ENCODE results near the gene C1orf21. TPM values are rescaled to one million over a fixed set of nuclear protein-coding genes. Genes with fewer than 3 reads are reported as not detected.

C1orf21 gene
- total RNA-seq, 2 donors from 2014 or later, result 8.3 to 10.2 TPM

- TF ChIP-seq POLR2A (IDR thresholded peaks at IDR 0.05) (no peak), CTCF (IDR thresholded peaks at IDR 0.05) (no peak)
- H3K9me3 ChIP-seq, result no peaks in the 10 kb centered on the region
- H3K36me3 ChIP-seq (replicated peaks in 1 of 2; ENCODE audit: insufficient read depth in 1 of 2, low read depth in 2 of 2), result no peaks in the 10 kb centered on the region
- WGBS, 2 donors, result 81 to 95% methylated on average over 5 of the region's 5 CpGs
- intact Hi-C loops (cut with DNase I), result no loop called here
- no peak overlapping the region for H3K27ac ChIP-seq
- peaks cover 7% of the 10 kb centered on the region for H3K4me1 ChIP-seq
- H3K27me3 ChIP-seq, result no peaks in the 10 kb centered on the region
- H3K4me3 ChIP-seq, result no peak overlapping the region
- no peak for DNase-seq
- ATAC-seq, result no peak
Measured at GRCh38 chr1:184419350-184420161, 32.7 kb downstream of the C1orf21 start.

GRCh38 chr1:184422490-184423233 lies 35.8 kb downstream of the C1orf21 start:
- DNase-seq, result no peak
- intact Hi-C loops (cut with DNase I), result no loop called here
- Histone ChIP-seq H3K9me3 (no peaks in the 10 kb centered on the region), H3K4me1 (peaks cover 18% of the 10 kb centered on the region), H3K4me3 (no peak overlapping the region), H3K27ac (no peak overlapping the region), H3K27me3 (no peaks in the 10 kb centered on the region), H3K36me3 (replicated peaks in 1 of 2; ENCODE audit: insufficient read depth in 1 of 2, low read depth in 2 of 2) (no peaks in the 10 kb centered on the region)
- TF ChIP-seq CTCF (IDR thresholded peaks at IDR 0.05), result no peak
- TF ChIP-seq POLR2A (IDR thresholded peaks at IDR 0.05), result no peak
- 78 to 79% methylated on average over 9 of the region's 9 CpGs for WGBS, 2 donors
- no peak for ATAC-seq

- WGBS, 2 donors, result 84 to 96% methylated on average over 2 of the region's 2 CpGs
- no peak for ATAC-seq
- TF ChIP-seq CTCF (IDR thresholded peaks at IDR 0.05) (no peak), POLR2A (IDR thresholded peaks at IDR 0.05) (no peak)
- no peak for DNase-seq
- Histone ChIP-seq H3K27me3 (no peaks in the 10 kb centered on the region), H3K9me3 (no peaks in the 10 kb centered on the region), H3K4me3 (no peak overlapping the region), H3K36me3 (replicated peaks in 1 of 2; ENCODE audit: insufficient read depth in 1 of 2, low read depth in 2 of 2) (no peaks in the 10 kb centered on the region), H3K4me1 (peaks cover 18% of the 10 kb centered on the region), H3K27ac (no peak overlapping the region)
- intact Hi-C loops (cut with DNase I), result no loop called here
Measured at GRCh38 chr1:184423649-184424048, 36.8 kb downstream of the C1orf21 start.

GRCh38 chr1:184424157-184424556 lies 37.3 kb downstream of the C1orf21 start:
- 82 to 86% methylated on average over 3 of the region's 3 CpGs for WGBS, 2 donors
- Histone ChIP-seq H3K4me3 (no peak overlapping the region), H3K27me3 (no peaks in the 10 kb centered on the region), H3K27ac (no peak overlapping the region), H3K4me1 (peaks cover 18% of the 10 kb centered on the region), H3K9me3 (no peaks in the 10 kb centered on the region), H3K36me3 (replicated peaks in 1 of 2; ENCODE audit: insufficient read depth in 1 of 2, low read depth in 2 of 2) (no peaks in the 10 kb centered on the region)
- no peak for ATAC-seq
- intact Hi-C loops (cut with DNase I), result no loop called here
- TF ChIP-seq CTCF (IDR thresholded peaks at IDR 0.05) (no peak), POLR2A (IDR thresholded peaks at IDR 0.05) (no peak)
- no peak for DNase-seq

Data from body of pancreas (tissue), 4 donors.